NOMO-1 treated with DMSO at 0.1 percent for 48 hours (cell line): ENCODE data around the gene MTMR4.
"Not testable (repeated sequence)": the region's sequence is repeated elsewhere in the genome, so short reads cannot be mapped to it uniquely, and the experiment has no call there.

Experiments
- DNase-seq: peaks from one replicate; lab custom pipeline; 2025; ENCODE audit not compliant: unreplicated experiment; lab: John Stamatoyannopoulos, UW

Gene MTMR4

GRCh38 chr17:58513965-58514769 is at the start of gene MTMR4:
MTMR4 (minus strand) TSS chr17:58514638; CDS start chr17:58514407, 231 bp downstream.
- peak; percentile 72 for DNase-seq

GRCh38 chr17:58560511-58560910 is 46.1 kb upstream of the MTMR4 start:
- no peak for DNase-seq

- no peak for DNase-seq
Observed at GRCh38 chr17:58557981-58558380, 43.5 kb upstream of the MTMR4 start.

- DNase-seq = peak; percentile 88
Observed at GRCh38 chr17:58556833-58557250, 42.4 kb upstream of the MTMR4 start.

GRCh38 chr17:58555109-58555508 is 40.7 kb upstream of the MTMR4 start:
- not testable (repeated sequence) for DNase-seq

GRCh38 chr17:58541249-58541648 is 26.8 kb upstream of the MTMR4 start:
- peak; percentile 20 for DNase-seq

- no peak for DNase-seq
Observed at GRCh38 chr17:58539698-58540097, 25.3 kb upstream of the MTMR4 start.

- peak; percentile 36 for DNase-seq
Observed at GRCh38 chr17:58538811-58539409, 24.5 kb upstream of the MTMR4 start.

GRCh38 chr17:58537266-58537665 is 22.8 kb upstream of the MTMR4 start:
- DNase-seq = no peak

GRCh38 chr17:58536542-58536941 is 22.1 kb upstream of the MTMR4 start:
- no peak for DNase-seq

GRCh38 chr17:58535431-58535830 is 21.0 kb upstream of the MTMR4 start:
- no peak for DNase-seq

- peak; percentile 95 for DNase-seq
Observed at GRCh38 chr17:58534901-58535421, 20.5 kb upstream of the MTMR4 start.

- DNase-seq = no peak
Observed at GRCh38 chr17:58534331-58534730, 19.9 kb upstream of the MTMR4 start.

- no peak for DNase-seq
Observed at GRCh38 chr17:58533616-58534188, 19.3 kb upstream of the MTMR4 start.

- DNase-seq = no peak
Observed at GRCh38 chr17:58532555-58532951, 18.1 kb upstream of the MTMR4 start.

- no peak for DNase-seq
Observed at GRCh38 chr17:58531661-58532554, 17.5 kb upstream of the MTMR4 start.

- no peak for DNase-seq
Observed at GRCh38 chr17:58531122-58531521, 16.7 kb upstream of the MTMR4 start.

GRCh38 chr17:58530655-58531054 is 16.2 kb upstream of the MTMR4 start:
- no peak for DNase-seq

- no peak for DNase-seq
Observed at GRCh38 chr17:58529275-58529674, 14.8 kb upstream of the MTMR4 start.

GRCh38 chr17:58528443-58528842 is 14.0 kb upstream of the MTMR4 start:
- no peak for DNase-seq

- DNase-seq = no peak
Observed at GRCh38 chr17:58527949-58528348, 13.5 kb upstream of the MTMR4 start.
